ENCODE measurements around the gene LGALS3BP.
"Not testable (repeated sequence)": the region's sequence is repeated elsewhere in the genome, so short reads cannot be mapped to it uniquely, and the experiment has no call there.

Gene LGALS3BP

DNA sequence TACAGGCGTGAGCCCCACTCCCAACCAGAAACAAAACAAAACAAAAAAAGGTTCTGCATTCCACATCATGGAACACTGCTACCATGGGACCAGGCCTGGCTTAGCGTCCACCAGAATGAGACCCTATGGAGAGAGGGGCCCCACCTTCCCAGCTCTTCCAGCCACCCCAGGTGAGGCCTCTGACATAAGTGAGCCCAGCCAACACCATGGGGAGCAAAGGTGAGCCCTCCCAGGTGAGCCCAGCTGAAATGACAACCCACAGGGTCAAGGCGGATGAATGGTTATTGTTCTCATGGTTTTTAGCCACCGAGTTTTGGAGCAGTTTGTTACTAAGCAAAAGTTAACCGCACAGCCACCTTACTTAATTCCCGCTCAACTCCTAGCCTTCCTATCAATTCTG lies 16.3 kb downstream of the LGALS3BP start:
- H3K4me3 ChIP-seq (replicated peaks; ENCODE audit: low read depth, low read length) = no peak overlapping the region
- DNase-seq (ENCODE audit: low read depth) = no peak
- TF ChIP-seq, protein P1, sequence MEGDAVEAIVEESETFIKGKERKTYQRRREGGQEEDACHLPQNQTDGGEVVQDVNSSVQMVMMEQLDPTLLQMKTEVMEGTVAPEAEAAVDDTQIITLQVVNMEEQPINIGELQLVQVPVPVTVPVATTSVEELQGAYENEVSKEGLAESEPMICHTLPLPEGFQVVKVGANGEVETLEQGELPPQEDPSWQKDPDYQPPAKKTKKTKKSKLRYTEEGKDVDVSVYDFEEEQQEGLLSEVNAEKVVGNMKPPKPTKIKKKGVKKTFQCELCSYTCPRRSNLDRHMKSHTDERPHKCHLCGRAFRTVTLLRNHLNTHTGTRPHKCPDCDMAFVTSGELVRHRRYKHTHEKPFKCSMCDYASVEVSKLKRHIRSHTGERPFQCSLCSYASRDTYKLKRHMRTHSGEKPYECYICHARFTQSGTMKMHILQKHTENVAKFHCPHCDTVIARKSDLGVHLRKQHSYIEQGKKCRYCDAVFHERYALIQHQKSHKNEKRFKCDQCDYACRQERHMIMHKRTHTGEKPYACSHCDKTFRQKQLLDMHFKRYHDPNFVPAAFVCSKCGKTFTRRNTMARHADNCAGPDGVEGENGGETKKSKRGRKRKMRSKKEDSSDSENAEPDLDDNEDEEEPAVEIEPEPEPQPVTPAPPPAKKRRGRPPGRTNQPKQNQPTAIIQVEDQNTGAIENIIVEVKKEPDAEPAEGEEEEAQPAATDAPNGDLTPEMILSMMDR (IDR thresholded peaks at IDR 0.05; ENCODE audit: low read length, missing control alignments) = no peak

DNA sequence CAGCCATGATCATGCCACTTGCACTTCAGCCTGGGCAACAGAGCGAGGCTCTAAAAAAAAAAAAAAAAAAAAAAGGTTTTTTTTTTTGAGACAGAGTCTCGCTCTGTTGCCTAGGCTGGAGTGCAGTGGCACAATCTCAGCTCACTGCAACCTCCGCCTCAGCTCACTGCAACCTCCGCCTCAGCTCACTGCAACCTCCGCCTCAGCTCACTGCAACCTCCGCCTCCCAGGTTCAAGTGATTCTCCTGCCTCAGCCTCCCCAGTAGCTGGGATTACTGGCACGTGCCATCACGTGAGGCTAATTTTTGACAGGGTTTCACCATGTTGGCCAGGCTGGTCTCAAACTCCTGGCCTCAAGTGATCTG lies 16.8 kb downstream of the LGALS3BP start:
- DNase-seq (ENCODE audit: low read depth) = not testable (repeated sequence)

DNA sequence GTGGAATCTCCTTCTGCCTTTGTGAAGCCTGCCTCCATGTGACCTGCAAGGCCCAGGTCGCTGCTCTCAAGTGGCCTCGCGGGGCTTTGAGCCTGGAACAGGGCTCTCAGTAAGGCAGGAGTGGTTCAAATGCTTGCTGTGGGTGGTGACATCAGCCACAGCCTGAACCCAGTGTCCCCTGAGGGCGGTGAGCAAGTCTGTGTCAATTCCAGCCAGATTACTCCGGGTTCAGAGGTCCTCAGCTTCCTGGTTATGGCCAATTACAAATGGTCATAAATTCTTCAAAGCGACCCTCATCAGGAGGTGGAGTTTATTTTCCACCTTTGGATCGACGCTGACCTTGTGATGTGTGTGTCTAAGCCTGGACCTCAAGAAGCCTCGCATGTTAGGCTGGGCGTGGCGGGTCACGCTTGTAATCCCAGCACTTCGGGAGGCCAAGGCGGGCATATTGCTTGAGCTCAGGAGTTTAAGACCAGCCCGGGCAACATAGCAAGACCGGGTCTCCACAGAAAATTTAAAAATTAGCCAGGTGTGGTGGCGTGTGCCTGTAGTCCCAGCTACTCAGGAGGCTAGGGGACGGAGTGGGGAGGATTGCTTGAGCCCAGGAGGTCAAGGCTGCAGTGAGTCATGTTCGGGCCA lies 17.3 kb downstream of the LGALS3BP start:
- TF ChIP-seq, protein P1 (IDR thresholded peaks at IDR 0.05; ENCODE audit: low read length, missing control alignments) = no peak
- no peak for DNase-seq (ENCODE audit: low read depth)
- no peak overlapping the region for H3K4me3 ChIP-seq (replicated peaks; ENCODE audit: low read depth, low read length)

More for the DNA sequence above, 16.8 kb downstream of the LGALS3BP start:
- H3K4me3 ChIP-seq (replicated peaks; ENCODE audit: low read depth, low read length) = not testable (repeated sequence)

DNA sequence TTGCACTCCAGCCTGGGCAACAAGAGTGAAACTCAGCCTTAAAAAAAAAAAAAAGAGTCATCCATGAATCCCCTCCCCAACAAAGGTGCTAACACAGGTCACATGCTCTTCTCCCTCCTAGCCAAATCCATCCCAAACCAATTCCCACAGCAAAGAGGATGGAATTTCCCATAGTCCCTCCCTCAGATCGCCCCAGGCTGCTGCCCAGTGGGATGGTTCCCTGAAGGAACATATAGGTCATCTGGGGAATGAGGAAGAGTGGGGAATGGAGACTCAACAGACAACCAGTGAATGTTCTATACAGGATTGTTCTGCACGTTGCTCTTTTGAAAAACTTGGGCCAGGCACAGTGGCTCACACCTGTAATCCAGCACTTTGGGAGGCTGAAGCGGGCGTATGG lies 18.2 kb downstream of the LGALS3BP start:
- TF ChIP-seq, protein P1 (IDR thresholded peaks at IDR 0.05; ENCODE audit: low read length, missing control alignments) = no peak
- no peak for DNase-seq (ENCODE audit: low read depth)
- H3K4me3 ChIP-seq (replicated peaks; ENCODE audit: low read depth, low read length) = no peak overlapping the region

DNA sequence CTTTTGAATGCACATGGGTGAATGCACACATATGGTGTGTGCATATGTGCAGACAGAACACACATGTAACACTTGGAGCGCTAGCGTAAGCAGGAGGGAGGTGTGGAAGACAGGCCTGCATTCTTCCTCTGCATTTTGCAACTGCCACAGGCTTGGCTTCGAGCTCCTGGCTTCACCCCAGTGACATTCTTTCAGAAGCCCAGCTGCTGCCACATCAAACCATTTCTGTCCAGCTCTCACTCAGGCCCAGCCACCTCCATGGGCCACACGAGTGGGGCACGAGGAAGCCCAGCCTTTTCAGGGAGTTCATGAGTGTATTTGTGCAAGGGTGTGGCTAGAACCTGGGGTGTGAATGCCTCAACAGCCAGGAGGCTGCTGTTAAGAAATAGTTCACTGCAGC lies 18.8 kb downstream of the LGALS3BP start:
- peak; percentile 36 for DNase-seq (ENCODE audit: low read depth)
- TF ChIP-seq, protein P1 (IDR thresholded peaks at IDR 0.05; ENCODE audit: low read length, missing control alignments) = no peak
- H3K4me3 ChIP-seq (replicated peaks; ENCODE audit: low read depth, low read length) = no peak overlapping the region

DNA sequence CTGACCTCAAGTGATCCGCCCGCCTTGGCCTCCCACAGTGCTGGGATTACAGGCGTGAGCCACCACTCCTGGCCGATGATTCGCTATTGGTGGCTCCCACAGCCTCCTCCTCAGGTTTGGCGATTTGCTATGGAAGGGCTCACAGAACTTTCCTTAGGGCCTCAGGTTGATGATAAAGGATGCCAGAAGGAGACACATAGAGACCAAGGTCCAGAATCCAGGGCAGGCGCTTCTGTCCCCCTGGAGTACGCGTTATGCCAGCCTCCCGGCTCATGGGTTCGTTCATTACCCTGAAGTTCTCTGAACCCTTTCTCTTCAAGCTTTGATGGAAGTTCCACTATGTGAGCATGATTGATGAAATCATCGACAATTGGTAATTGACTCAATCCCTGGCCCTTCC lies 19.9 kb downstream of the LGALS3BP start:
- no peak overlapping the region for H3K4me3 ChIP-seq (replicated peaks; ENCODE audit: low read depth, low read length)
- TF ChIP-seq, protein P1 (IDR thresholded peaks at IDR 0.05; ENCODE audit: low read length, missing control alignments) = no peak
- DNase-seq (ENCODE audit: low read depth) = no peak

DNA sequence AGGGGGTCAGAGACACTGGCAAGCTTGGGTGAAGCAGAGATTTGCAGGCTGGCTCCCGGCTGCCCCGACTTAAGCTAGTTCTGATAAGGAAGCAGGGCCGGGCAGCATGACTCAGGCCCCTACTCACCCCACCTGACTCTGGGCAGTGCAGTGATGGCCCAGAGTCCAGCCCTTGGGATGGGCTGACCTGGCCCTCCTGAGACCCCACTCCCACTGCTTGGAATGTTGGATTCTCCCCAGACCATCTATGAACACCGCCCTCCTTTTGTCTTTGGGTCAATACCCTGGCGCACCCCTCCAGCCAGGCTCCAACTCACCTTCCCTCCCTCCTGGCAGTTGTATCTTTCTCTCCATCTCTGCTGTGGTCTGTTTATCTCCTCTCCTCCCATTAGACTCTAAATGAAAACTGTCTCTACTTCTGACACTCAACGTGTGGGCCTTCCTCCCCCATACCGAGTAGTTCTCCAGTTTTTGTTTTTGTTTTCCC lies 21.0 kb downstream of the LGALS3BP start:
- TF ChIP-seq, protein P1 (IDR thresholded peaks at IDR 0.05; ENCODE audit: low read length, missing control alignments) = no peak
- DNase-seq (ENCODE audit: low read depth) = no peak
- H3K4me3 ChIP-seq (replicated peaks; ENCODE audit: low read depth, low read length) = no peak overlapping the region
